Right renal pelvis (tissue), 4 donors: ENCODE data around the gene BMP5. TPM values are rescaled to one million over a fixed set of nuclear protein-coding genes. Genes with fewer than 3 reads are reported as not detected.
"Not testable (repeated sequence)": the region's sequence is repeated elsewhere in the genome, so short reads cannot be mapped to it uniquely, and the experiment has no call there.

Experiments
- DNase-seq, 4 donors: peaks; one replicate each; pipeline ENCODE4 v3.0.0-alpha.2; 2013; ENCODE audit warnings: low read depth in 4 of 4, low spot score in 3 of 4, missing footprints in 1 of 4
- polyA plus RNA-seq, 4 donors: library from polyadenylated mRNA; unstranded; fragments of 120-200 nt; gene quantifications; one replicate each; pipeline ENCODE4 v1.2.1, GENCODE V29; 2013; ENCODE audit not compliant: insufficient read length in 4 of 4

Gene BMP5
- polyA plus RNA-seq: 1 to 10 TPM; 2.5 to 3.6 (median 3.1) TPM

DNA sequence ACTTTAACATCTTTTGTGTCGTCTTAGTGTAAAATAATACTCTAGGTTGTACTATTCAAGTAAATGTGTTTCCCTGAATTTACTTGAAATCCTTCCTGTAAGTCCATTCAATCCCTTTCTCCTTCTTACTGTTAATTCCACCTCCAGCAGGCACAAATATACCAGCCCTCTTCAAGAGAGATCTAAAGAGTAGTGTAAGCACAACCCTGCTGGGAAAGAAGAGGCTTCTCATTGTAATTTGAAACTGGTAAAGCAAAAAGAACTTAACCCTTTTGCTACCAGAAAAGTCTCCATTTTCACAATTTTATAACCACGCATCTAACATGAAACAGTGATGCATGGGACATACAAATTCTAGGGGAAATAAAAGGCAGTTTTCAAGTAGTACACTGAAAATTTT lies at the start of gene BMP5:
BMP5 (minus strand) TSS at position 191 of the 400 bp plus-strand sequence. CDS start 725 bp downstream, outside the sequence.
- no peak for DNase-seq

DNA sequence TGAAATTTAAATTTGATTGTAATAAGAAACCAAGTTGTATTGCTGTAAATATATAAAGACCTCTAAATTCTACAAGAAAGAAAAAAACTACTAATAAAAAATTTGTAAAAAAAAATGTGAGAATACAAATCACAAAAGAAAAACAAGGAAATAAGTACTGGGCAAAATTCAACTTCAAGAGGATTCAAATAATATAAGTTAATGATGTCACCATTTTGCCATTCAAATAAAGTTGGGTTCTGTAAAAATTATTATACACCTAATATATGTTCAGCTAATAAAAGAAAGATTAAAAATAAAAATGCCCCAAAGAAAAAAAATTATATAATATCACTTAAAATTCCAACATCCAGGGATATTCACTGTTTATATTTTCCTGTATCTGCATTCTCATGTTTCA lies 47.0 kb upstream of the BMP5 start:
- DNase-seq: no peak

DNA sequence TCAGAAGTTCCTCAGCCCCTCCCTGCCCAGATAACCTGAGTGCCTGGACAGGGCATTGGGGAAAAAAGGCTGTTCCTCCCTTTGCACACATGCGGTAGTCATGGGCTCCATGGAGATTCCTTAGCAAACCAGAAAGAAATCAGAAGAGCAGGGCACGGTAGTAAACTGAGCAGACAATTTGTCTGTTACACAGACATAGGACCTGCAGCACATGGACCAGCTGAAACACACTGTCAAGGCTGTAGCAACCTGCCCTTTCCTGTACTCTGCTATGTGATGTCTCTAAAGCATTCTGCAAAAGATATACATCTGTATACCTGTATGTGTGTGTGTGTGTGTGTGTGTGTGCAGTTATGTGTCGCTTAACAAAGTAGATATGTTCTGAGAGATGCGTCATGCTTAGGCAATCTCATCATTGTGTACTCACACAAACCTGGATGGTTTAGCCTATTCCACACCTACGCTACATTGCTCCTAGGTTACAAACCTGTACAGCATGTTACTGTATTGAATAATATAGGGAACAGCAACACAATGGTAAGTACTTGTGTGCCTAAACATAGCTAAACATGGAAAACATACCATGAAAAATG lies 44.4 kb upstream of the BMP5 start:
- no peak for DNase-seq

DNA sequence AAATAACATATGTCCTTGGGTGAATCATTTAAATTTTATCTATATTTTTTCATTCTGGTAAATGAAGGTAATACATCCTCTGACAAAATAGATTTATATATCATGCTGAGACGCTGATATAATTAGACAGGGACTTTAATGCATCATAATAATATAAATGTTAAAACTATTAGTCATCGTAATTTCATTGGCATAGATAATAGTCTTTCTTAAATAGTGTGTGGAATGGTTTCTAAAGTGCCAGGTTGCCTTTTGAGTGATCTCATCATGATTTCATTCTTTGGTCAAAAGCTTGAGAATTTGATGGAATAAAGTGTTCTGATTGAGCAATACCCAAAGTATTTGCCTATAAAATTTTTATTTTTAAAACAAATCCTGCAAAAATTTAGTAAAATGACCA lies 43.2 kb upstream of the BMP5 start:
- no peak for DNase-seq

DNA sequence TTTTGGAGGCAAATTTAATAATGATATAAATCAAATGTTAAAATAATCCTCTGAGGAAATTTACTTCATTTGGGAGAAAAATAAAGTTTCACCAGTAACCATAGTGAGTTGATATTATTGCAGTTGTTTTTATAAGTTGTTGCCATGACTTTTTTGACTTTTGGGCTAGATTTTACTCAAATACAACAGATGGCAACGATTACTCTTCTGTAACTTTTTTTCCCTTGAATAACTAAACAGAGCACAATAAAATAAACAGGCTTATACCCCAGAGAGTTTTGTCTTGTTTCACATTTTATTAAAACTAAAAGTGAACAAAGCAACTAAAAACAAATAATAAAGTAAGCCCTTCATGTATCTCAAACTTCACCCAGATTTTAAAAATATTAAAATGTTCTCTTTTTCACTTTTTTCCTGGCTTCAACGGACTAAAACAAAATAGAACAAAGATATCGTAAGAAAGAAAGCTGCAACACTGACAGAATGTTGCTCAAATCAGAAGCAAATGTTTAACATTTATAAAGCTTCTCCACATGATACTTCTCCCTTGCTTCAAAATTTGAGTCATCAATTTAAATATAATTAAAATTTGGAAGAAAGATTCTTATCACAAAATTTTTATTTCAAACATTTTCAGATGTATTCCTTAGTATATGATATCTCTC lies 42.5 kb upstream of the BMP5 start:
- no peak for DNase-seq

DNA sequence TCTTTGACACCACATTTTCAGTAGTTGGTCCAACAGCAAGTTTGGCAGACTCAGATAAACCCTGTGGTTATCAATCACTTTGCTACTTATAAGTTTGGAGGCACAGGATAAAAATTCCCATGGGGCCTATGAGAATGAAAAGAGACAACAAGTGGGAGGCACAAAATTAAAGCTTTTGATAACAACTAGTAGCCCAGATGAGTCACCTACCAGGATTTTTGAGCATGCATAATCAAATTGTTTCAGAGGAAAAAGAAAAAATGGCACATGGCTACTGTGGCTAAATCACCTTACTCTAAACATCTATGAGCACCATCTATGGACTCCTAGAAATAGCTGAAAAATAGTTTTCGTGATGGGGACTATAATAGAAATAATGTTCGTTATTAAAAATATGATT lies 40.8 kb upstream of the BMP5 start:
- DNase-seq: no peak

DNA sequence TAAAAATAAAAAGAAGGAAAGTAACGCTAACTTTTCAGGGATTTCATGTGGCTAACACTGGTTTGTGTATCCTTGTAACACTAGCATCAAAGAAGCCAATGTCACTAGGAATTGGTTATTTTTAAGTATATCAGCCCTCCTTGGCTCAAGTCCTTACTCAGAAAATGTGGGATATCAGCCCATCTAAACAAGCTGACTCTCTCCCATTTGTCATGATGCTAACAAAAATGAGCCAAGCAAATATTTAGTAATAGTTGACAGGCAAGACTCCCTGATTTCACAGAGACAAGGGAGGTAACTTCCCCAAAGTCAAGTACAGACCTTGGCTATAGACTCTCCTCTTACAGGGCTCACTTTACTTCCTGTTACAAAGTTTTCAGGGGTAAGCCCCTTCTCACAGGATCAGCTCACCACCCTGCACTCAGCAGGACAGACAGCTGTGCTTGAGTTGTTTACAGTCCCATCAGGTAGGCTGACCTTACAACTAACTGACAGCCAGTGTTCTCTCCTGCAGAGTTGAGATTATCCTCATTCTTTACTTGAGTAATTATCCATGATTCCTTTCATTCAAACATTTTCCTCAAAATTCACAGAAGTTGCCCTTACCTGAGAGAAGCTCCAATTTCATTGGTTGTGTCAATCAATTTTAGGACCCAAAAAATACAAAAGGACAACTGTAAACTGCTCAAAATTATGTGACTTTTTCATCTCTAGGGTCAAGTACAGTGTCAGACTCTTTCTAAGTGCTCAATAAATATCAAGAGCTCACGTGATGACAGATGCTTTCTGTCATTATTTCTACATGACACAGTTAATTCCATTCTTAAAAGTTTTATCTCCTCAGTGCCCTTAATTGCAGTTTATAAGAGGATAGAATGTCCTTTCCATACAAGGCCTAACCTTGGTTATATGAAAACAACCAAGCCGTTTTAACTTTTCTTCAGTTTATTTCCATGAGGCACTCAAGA lies 38.1 kb upstream of the BMP5 start:
- no peak for DNase-seq

DNA sequence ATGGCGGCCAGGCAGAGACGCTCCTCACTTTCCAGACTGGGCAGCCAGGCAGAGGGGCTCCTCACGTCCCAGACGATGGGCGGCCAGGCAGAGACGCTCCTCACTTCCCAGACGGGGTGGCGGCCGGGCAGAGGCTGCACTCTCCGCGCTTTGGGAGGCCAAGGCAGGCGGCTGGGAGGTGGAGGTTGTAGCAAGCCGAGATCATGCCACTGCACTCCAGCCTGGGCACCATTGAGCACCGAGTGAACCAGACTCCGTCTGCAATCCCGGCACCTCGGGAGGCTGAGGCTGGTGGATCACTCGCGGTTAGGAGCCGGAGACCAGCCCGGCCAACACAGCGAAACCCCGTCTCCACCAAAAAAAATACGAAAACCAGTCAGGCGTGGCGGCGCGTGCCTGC lies 35.1 kb upstream of the BMP5 start:
- DNase-seq: not testable (repeated sequence)

DNA sequence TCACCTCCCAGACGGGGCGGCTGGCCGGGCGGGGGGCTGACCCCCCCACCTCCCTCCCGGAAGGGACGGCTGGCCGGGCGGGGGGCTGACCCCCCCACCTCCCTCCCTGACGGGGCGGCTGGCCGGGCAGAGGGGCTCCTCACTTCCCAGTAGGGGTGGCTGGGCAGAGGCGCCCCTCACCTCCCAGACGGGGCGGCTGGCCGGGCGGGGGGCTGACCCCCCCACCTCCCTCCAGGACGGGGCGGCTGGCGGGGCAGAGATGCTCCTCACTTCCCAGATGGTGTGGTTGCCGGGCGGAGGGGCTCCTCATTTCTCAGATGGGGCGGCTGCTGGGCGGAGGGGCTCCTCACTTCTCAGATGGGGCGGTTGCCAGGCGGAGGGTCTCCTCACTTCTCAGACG lies 34.5 kb upstream of the BMP5 start:
- DNase-seq: not testable (repeated sequence)

DNA sequence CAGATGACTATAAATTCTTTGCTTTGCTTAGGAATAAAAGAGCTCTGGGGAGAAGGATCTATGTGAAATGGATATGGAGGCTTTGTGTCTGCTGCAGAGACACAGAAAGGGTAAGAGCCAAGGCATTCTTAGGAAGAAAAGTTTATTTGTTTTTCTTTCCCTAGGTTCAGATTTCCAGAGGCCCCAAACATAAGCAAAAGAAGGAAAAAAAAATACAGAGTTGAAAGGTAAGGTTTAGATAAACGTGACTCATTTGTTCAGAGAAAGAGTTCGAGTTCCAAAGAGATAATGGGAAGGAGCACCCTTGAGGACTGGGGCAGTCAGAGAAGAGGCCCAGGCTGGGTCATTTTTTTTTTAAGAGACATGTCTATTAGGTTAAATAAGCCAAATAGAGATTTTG lies 27.4 kb upstream of the BMP5 start:
- DNase-seq: no peak

DNA sequence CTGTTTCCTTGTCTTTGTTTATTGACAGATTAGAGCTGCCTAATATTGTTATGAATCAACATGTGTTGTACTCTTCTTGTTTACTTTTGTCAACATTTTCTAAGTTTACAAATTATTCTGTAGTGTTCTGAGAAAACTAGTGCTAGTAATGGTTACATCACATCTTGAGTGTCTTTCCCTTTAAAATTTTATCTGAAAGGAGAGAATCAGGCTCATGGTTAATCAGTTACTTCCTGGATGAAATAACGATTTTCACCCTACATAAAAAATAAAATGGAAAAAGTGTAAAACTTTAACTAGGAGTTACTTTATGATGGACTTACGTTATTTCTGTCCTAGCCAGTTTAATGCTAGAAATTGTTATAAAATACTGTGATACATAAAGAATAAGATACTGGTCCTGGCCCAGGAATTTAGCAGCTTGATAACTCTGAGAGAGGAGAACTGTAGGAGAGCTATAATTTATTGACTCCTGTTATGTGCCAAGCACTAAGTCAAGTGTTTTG lies 26.4 kb upstream of the BMP5 start:
- no peak for DNase-seq

DNA sequence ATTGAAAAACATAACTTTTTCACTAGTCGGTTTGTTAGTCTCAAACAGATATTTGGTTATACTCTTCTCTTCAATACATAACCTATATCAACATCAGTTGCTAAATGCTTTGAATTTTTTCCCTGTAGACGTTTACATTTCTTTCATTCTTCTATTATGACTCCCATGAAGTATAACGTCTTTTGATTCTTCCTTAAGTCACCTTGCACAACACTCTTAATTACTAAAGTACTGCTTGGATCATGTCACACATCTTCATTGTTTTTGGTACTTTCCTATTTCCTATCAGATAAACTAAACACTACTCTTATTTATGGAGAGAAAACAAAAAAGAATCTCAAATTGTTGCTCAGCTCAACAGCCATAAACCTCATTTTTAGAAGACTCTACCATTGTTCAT lies 23.0 kb upstream of the BMP5 start:
- DNase-seq: no peak

DNA sequence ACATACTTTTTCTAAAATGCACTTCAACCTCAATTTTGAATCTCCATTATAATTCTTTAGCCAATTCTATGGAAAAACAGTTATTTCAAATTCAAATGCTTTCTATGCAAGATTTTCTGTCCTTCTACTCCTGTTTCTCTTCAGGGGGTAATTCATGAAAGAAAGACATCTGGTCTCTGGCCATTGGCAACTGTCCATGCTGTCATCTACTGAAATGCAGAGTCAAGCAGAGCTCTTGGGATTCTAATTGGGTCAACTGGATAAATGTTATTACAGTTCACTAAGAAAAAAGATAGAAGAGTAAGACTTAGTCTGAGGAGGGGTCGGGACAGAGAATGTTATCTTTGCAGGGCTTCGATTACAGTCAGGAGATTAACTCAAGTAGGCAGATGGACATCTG lies 22.0 kb upstream of the BMP5 start:
- DNase-seq: no peak

DNA sequence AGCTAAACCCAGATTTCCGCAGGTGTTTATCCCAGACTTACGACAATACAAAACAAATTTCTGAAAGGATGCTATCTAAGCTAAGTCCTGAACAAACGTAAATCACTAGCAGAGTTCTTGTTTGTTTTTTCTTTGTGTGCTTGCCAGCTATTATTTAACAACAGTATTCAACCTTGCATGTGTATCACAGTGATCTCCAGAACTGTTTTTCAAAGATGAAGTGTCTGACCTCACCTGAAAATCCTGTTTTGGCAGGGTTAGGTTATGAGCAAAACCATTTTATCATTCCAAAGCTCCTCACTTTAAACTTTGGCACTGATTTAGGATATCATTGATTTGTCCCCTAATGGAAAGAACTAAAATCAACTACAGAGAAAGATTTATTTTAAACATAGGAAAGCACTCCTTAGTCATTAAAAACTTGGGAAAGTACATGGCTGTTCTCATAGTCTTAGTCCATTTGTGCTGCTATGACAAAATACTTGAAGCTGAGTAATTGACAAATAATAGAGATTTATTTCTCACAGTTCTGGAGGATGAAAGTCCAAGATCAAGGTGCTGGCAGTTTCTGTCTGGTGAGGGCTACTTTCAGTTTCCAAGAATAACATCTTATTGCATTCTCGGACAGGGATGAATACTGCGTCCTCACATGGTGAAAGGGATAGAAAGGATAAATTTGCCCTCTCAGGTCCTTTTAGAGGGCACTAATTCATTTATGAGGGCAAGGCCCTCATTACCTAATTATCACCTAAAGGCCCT lies 20.8 kb upstream of the BMP5 start:
- DNase-seq: no peak

DNA sequence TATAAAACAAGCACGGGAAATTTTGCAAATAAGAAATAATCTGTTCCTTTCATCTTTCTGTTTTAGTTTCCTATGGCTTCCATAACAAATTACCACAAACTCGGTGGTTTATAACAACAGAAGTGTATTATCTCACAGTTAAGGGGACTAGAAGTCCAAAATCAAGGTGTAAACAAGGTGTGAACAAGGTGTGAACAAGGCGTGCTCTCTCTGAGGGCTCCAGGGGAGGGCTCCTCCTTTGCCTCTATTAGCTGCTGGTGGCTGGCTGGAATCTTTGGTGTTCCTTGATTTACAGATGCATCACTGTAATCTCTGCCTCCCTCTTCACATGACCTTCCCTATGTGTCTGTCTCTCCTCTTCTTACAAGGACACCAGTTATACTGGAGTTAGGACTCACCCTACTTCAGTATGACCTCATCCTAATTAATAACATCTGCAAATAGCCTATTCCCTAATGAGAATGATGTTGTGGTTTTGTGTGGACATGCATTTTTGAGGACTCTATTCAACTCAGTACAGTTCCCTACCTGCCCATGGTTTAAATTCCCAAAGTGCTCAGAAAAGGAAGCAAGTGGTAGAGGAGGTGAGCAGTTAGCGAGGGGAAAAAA lies 17.5 kb upstream of the BMP5 start:
- no peak for DNase-seq

DNA sequence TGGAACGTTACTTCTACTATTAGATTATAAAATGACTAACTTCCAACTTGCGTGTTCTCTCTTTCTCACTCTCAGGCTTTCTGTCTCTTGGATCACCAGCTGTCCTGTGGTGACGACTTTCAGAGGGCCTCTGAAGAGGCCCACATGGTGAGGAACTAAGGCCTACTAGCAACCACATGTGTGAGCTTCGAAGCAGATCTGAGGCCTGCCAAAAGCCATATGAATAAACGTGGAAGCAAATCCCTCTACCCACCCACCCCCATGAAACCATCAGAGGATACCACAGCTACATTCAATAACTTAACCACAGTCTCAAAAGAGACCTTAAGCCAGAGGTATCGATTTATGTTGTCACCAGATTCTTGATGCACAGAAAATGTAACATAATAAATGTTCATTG lies 13.5 kb upstream of the BMP5 start:
- no peak for DNase-seq

DNA sequence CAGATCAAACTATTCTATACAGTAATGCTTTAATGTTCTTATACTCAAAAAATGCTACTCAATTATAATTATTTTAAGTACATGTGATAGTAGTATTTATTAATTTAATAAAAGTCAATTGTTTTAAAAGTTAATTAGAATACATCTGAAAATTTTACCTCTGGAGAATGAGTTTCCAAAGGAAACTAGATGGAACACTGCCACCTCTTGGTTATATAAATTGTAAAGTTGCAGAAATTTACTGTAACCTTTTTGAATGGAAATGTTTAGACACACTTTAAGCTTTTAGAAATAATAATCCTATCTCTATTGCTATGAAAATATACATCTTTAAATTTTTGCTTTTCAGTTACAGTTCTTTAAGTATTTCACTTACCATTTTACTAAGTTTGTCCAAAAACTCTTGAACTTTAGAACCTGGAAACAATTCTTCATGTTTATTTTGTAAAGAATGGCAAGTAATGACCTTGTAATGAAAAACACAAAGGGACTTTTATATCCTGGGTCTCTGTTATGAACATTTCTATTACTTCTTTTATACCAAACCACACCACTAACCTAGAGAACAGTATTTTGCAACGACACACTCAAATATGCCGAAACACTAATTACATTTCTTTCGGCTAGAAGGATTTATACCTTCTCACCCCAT lies 10.9 kb upstream of the BMP5 start:
- DNase-seq: no peak

DNA sequence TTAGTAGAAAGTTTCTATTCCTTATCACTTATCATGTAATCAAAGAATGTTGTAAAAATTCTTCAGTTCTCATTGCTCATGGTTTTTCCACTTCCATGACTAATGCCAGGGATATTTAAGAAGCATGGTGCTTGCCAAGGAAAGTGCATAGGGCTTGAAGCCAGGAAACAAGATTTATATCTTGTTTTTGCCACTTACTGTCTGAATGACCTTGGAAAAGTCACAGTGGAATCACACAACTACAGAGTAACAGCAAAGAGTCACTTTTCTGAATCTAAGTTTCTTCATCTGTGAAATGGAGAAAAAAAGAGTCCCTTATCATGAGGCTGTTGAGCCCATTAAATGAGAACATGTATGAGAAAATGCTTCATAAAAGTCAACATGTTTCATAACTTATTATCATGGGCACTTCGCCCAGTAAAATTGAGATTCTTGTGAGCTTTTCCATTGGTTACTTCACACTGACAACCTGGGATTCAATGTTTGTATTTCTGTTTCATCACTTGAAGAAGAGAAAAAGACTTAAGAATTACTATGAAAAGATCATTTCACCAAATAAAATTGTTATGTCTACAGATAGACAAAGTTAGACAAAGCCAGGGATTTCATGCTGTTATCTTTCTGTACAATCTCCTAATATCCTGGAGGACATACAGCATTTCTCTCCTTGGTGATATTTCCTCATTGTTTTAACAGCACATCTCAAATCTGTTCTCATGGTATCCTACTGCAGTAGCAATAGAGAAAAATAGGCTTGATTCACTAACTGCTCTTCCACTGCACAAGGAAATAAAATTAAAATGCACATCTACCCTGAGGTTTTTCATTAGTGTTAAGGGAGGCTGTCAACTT lies 7.6 kb upstream of the BMP5 start:
- no peak for DNase-seq

DNA sequence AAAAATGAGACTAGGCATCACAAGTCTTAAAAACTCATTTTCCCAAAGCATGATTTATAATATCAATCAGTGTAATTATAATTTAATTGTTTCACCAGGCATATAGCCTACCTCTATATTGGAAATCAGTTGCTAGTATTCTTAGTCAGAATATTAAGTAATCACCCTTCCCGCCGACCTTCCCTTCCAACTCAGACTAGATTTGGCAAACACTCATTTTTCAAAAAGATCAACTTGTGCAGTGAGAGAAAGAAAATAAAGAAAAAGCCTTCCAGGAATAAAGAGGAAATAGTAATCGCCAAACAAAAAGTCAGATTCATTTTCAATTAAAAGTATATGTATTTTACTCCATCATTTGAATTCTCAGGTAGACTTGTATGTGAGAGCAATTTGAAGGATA lies 1.9 kb upstream of the BMP5 start:
- DNase-seq: no peak
